ENCODE results near the gene CELF4.

Gene CELF4

GRCh38 chr18:37493352-37493935 is 72.2 kb downstream of the CELF4 start:
- DNase-seq (ENCODE audit: low read depth): no peak

GRCh38 chr18:37492952-37493351 is 72.6 kb downstream of the CELF4 start:
- no peak for DNase-seq (ENCODE audit: low read depth)

GRCh38 chr18:37491526-37491925 is 74.1 kb downstream of the CELF4 start:
- DNase-seq (ENCODE audit: low read depth): no peak

- no peak for DNase-seq (ENCODE audit: low read depth)
Observed at GRCh38 chr18:37489998-37490397, 75.6 kb downstream of the CELF4 start.

GRCh38 chr18:37489011-37489410 is 76.6 kb downstream of the CELF4 start:
- no peak for DNase-seq (ENCODE audit: low read depth)

- no peak for DNase-seq (ENCODE audit: low read depth)
Observed at GRCh38 chr18:37487400-37487867, 78.2 kb downstream of the CELF4 start.

- DNase-seq (ENCODE audit: low read depth): no peak
Observed at GRCh38 chr18:37486848-37487247, 78.8 kb downstream of the CELF4 start.

GRCh38 chr18:37484983-37485834 is 80.4 kb downstream of the CELF4 start:
- no peak for DNase-seq (ENCODE audit: low read depth)

GRCh38 chr18:37483984-37484819 is 81.4 kb downstream of the CELF4 start:
- no peak for DNase-seq (ENCODE audit: low read depth)

GRCh38 chr18:37483221-37483971 is 82.2 kb downstream of the CELF4 start:
- no peak for DNase-seq (ENCODE audit: low read depth)

- DNase-seq (ENCODE audit: low read depth): no peak
Observed at GRCh38 chr18:37482433-37482832, 83.2 kb downstream of the CELF4 start.

GRCh38 chr18:37482002-37482401 is 83.6 kb downstream of the CELF4 start:
- DNase-seq (ENCODE audit: low read depth): no peak

GRCh38 chr18:37481491-37481890 is 84.1 kb downstream of the CELF4 start:
- no peak for DNase-seq (ENCODE audit: low read depth)

GRCh38 chr18:37481072-37481471 is 84.5 kb downstream of the CELF4 start:
- no peak for DNase-seq (ENCODE audit: low read depth)

- DNase-seq (ENCODE audit: low read depth): no peak
Observed at GRCh38 chr18:37476611-37477295, 88.8 kb downstream of the CELF4 start.

- no peak for DNase-seq (ENCODE audit: low read depth)
Observed at GRCh38 chr18:37476182-37476581, 89.4 kb downstream of the CELF4 start.

GRCh38 chr18:37473195-37473840 is 92.3 kb downstream of the CELF4 start:
- no peak for DNase-seq (ENCODE audit: low read depth)

- DNase-seq (ENCODE audit: low read depth): no peak
Observed at GRCh38 chr18:37471637-37472036, 94.0 kb downstream of the CELF4 start.

GRCh38 chr18:37470986-37471385 is 94.6 kb downstream of the CELF4 start:
- DNase-seq (ENCODE audit: low read depth): no peak

- no peak for DNase-seq (ENCODE audit: low read depth)
Observed at GRCh38 chr18:37467002-37467662, 98.5 kb downstream of the CELF4 start.
